ENCODE data around the gene CDH4. TPM values are rescaled to one million over a fixed set of nuclear protein-coding genes. Genes with fewer than 3 reads are reported as not detected.

CDH4 gene
- polyA plus RNA-seq, 1 donor (not counting 4 experiments of a cell fraction or from before 2014, with no cell fraction given), result 2.2 TPM

DNA sequence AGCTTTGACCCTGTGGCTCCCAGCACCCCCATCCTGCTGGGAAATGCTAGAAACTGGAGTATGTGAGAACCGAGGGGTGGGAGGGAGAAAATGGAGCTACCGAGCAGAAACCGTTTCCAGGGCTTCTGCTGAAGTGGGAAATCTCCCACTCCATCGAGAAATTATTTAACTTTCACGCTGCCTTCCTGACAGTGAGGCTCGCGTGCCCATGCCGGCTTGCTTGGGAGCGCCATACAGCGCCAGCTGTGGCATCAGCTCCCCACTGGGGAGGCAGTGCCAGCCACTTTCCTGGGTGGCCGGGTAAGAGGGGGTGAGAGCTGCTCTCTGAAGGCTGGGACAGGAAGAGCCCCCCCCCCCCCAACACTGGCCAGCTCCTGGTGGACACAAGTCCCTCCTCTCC, 544.7 kb downstream of the CDH4 start:
- Histone ChIP-seq H3K27ac (ENCODE audit: control insufficient read depth, insufficient read depth, low read length) (no peak overlapping the region), H3K4me3 (ENCODE audit: control insufficient read depth in 2 of 3, extremely low read depth in 1 of 3, insufficient read depth in 2 of 3, low read depth in 1 of 3, low read length in 3 of 3) (no peak overlapping the region), H3K27me3 (ENCODE audit: control insufficient read depth, extremely low read depth, insufficient read depth, low read length) (peaks cover 42% of the 10 kb centered on the region), H3K9me1 (ENCODE audit: control insufficient read depth, extremely low read depth, insufficient read depth, low read length) (no peaks in the 10 kb centered on the region), H3K9ac (ENCODE audit: control insufficient read depth, extremely low read depth, insufficient read depth, low read length) (no peak overlapping the region), H3K4me2 (ENCODE audit: control insufficient read depth, extremely low read depth, insufficient read depth, low read depth, low read length) (no peak overlapping the region), H3K36me3 (ENCODE audit: control insufficient read depth in 2 of 2, extremely low read depth in 1 of 2, insufficient read depth in 2 of 2, low read length in 2 of 2) (no peaks in the 10 kb centered on the region), H3K4me1 (ENCODE audit: control insufficient read depth, extremely low read depth, insufficient read depth, low read length) (no peaks in the 10 kb centered on the region), H2AFZ (ENCODE audit: control insufficient read depth, low read length) (no peak overlapping the region), H4K20me1 (ENCODE audit: control insufficient read depth, extremely low read depth, insufficient read depth, low read length) (peaks cover 11% of the 10 kb centered on the region), H3K79me2 (ENCODE audit: control insufficient read depth, insufficient read depth, low read length) (no peaks in the 10 kb centered on the region), H3K9me3 (ENCODE audit: control insufficient read depth, low read depth, low read length) (no peaks in the 10 kb centered on the region)
- DNase-seq (ENCODE audit: low read depth, low spot score) (no peak), FAIRE-seq (no peak)
- no peak for TF ChIP-seq EZH2 (IDR thresholded peaks at IDR 0.05; ENCODE audit: low read length)
- TF ChIP-seq, protein P1, sequence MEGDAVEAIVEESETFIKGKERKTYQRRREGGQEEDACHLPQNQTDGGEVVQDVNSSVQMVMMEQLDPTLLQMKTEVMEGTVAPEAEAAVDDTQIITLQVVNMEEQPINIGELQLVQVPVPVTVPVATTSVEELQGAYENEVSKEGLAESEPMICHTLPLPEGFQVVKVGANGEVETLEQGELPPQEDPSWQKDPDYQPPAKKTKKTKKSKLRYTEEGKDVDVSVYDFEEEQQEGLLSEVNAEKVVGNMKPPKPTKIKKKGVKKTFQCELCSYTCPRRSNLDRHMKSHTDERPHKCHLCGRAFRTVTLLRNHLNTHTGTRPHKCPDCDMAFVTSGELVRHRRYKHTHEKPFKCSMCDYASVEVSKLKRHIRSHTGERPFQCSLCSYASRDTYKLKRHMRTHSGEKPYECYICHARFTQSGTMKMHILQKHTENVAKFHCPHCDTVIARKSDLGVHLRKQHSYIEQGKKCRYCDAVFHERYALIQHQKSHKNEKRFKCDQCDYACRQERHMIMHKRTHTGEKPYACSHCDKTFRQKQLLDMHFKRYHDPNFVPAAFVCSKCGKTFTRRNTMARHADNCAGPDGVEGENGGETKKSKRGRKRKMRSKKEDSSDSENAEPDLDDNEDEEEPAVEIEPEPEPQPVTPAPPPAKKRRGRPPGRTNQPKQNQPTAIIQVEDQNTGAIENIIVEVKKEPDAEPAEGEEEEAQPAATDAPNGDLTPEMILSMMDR (optimal IDR thresholded peaks at IDR 0.05 in 1 of 3, IDR thresholded peaks at IDR 0.05 in 1 of 3, conservative IDR thresholded peaks at IDR 0.05 in 1 of 3; ENCODE audit: extremely low read depth in 1 of 3, insufficient read depth in 2 of 3, low read length in 3 of 3), result no peak
- dilution Hi-C loops (cut with MboI; ENCODE audit: extremely low pct_ligation_motif_present, low sequenced_read_pairs), result no loop called here

DNA sequence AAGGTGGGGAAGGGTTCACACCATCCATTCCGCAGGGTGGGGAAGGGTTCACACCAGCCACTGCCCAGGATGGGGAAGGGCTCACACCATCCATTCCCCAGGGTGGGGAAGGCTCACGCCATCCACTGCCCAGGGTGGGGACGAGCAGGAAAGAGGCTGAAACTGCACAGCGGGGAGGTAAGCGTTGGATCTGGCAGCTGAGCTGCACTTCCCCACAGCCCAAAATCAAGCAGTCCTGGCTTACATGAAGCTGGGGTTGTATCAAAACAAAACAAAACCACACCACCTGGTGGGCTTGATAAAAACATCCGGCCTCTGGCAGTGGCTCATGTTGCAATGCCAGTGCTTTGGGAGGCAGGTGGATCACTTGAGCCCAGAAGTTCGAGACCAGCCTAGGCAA, 545.1 kb downstream of the CDH4 start:
- Histone ChIP-seq H3K27me3 (ENCODE audit: control insufficient read depth, extremely low read depth, insufficient read depth, low read length) (peaks cover 43% of the 10 kb centered on the region), H3K9me1 (ENCODE audit: control insufficient read depth, extremely low read depth, insufficient read depth, low read length) (no peaks in the 10 kb centered on the region), H2AFZ (ENCODE audit: control insufficient read depth, low read length) (no peak overlapping the region), H4K20me1 (ENCODE audit: control insufficient read depth, extremely low read depth, insufficient read depth, low read length) (peaks cover 13% of the 10 kb centered on the region), H3K36me3 (ENCODE audit: control insufficient read depth in 2 of 2, extremely low read depth in 1 of 2, insufficient read depth in 2 of 2, low read length in 2 of 2) (no peaks in the 10 kb centered on the region), H3K27ac (ENCODE audit: control insufficient read depth, insufficient read depth, low read length) (no peak overlapping the region), H3K4me3 (ENCODE audit: control insufficient read depth in 2 of 3, extremely low read depth in 1 of 3, insufficient read depth in 2 of 3, low read depth in 1 of 3, low read length in 3 of 3) (no peak overlapping the region), H3K4me1 (ENCODE audit: control insufficient read depth, extremely low read depth, insufficient read depth, low read length) (peaks cover 1% of the 10 kb centered on the region), H3K4me2 (ENCODE audit: control insufficient read depth, extremely low read depth, insufficient read depth, low read depth, low read length) (no peak overlapping the region), H3K79me2 (ENCODE audit: control insufficient read depth, insufficient read depth, low read length) (no peaks in the 10 kb centered on the region), H3K9me3 (ENCODE audit: control insufficient read depth, low read depth, low read length) (no peaks in the 10 kb centered on the region), H3K9ac (ENCODE audit: control insufficient read depth, extremely low read depth, insufficient read depth, low read length) (no peak overlapping the region)
- FAIRE-seq (no peak), DNase-seq (ENCODE audit: low read depth, low spot score) (no peak)
- no peak for TF ChIP-seq EZH2 (IDR thresholded peaks at IDR 0.05; ENCODE audit: low read length)
- TF ChIP-seq, protein P1 (optimal IDR thresholded peaks at IDR 0.05 in 1 of 3, IDR thresholded peaks at IDR 0.05 in 1 of 3, conservative IDR thresholded peaks at IDR 0.05 in 1 of 3; ENCODE audit: extremely low read depth in 1 of 3, insufficient read depth in 2 of 3, low read length in 3 of 3), result no peak
- dilution Hi-C loops (cut with MboI; ENCODE audit: extremely low pct_ligation_motif_present, low sequenced_read_pairs), result no loop called here

Data from keratinocyte (primary cell).